Loucy (cell line): ENCODE results near the gene KIF1B.

ENCODE experiments used
- CTCF ChIP-seq: fragments of 200-600 bp; sonication (generic); conservative IDR thresholded peaks from 2 replicates; pipeline ENCODE4 v1.5.1; 2014; ENCODE audit warnings: mild to moderate bottlenecking, antibody characterized with exemption, low read length
- EZH2phosphoT487 ChIP-seq: fragments of 200-600 bp; IDR thresholded peaks from 2 replicates; pipeline ENCODE4 v1.6.1; 2018; ENCODE audit warnings: antibody characterized with exemption, mild to moderate bottlenecking, moderate library complexity, borderline replicate concordance

- TF ChIP-seq CTCF: no peak
- no peak for TF ChIP-seq EZH2phosphoT487
Measured at GRCh38 chr1:10368194-10368593, 157.8 kb downstream of the KIF1B start.
